Renal cortex interstitium (tissue), 11 donors: ENCODE data around the gene EPC2. TPM values are rescaled to one million over a fixed set of nuclear protein-coding genes. Genes with fewer than 3 reads are reported as not detected.
"Not testable (repeated sequence)": the region's sequence is repeated elsewhere in the genome, so short reads cannot be mapped to it uniquely, and the experiment has no call there.

Source experiments
- DNase-seq, 11 donors: peaks; one replicate each; pipeline ENCODE4 v3.0.0-alpha.2; 2013; ENCODE audit warnings: low read depth in 9 of 11, low spot score in 4 of 11; ENCODE audit errors: extremely low read depth in 1 of 11
- polyA plus RNA-seq, 3 donors: library from polyadenylated mRNA; unstranded; fragments of 120-200 nt; gene quantifications; one replicate each; pipeline ENCODE4 v1.2.1, GENCODE V29; 2013; ENCODE audit not compliant: insufficient read length in 3 of 3

Gene EPC2
- polyA plus RNA-seq, 3 donors, result 45.1 to 56.9 (median 48.7) TPM

DNA sequence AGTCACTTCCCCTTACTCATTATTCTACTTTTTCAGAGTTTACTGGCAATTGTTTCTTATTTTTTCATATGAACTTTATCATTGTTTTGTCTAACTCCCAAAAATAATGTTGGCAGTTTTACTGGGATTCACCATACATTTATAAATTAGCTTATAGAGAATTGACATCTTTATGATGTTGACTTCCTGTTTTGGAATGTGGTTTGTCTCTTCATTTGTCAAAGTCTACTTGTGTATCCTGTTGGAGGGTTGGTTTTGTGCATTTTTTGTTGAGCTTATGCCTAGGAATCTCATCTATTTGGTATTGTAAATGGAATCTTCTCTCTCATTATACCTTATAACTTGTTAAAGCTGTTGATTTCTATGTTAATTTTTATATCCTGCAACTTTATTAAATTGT lies 16.4 kb downstream of the EPC2 start:
- peak in 1 of 11 donors; percentile 20 for DNase-seq

DNA sequence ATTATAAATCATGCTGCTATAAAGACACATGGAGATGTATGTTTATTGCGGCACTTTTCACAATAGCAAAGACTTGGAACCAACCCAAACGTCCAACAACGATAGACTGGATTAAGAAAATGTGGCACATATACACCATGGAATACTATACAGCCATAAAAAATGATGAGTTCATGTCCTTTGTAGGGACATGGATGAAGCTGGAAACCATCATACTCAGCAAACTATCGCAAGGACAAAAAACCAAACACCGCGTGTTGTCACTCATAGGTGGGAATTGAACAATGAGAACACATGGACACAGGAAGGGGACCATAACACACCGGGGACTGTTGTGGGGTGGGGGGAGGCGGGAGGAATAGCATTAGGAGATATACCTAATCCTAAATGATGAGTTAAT lies 17.8 kb downstream of the EPC2 start:
- DNase-seq, result not testable (repeated sequence)

DNA sequence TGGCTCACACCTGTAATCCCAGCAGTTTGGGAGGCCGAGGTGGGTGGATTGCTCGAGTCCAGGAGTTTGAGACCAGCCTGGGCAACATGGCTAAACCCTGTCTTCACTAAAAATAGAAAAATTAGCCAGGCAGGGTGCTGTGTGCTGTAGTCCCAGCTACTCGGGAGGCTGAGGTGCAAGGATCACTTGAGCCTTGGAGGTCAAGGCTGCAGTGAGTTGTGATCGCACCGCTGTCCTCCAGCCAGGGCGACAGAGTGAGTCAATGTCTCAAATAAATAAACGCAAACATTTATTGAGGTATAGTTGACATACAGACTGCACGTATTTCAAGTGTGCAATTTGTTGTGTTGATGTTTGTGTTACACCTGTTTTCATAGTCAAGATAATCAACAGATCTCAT lies 19.7 kb downstream of the EPC2 start:
- DNase-seq, result no peak

DNA sequence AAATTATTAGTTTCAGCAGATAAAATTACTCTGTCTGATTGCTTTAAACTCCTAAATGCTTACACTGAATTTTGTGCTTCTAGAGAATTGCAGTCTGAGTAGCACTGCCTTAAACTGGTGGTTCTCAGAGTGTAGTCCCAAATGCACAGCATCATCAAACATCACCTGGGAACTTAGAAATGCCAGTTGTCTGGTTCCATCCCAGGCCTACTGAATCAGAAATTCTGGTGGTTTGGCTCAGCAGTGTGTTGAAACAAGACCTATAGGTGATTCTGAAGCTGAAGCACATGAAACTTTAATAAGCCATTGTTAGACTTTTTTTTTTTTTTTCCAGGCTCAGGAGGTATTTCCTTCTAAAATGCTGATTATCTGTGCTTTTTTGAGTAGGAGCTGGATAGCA lies 22.0 kb downstream of the EPC2 start:
- no peak for DNase-seq

DNA sequence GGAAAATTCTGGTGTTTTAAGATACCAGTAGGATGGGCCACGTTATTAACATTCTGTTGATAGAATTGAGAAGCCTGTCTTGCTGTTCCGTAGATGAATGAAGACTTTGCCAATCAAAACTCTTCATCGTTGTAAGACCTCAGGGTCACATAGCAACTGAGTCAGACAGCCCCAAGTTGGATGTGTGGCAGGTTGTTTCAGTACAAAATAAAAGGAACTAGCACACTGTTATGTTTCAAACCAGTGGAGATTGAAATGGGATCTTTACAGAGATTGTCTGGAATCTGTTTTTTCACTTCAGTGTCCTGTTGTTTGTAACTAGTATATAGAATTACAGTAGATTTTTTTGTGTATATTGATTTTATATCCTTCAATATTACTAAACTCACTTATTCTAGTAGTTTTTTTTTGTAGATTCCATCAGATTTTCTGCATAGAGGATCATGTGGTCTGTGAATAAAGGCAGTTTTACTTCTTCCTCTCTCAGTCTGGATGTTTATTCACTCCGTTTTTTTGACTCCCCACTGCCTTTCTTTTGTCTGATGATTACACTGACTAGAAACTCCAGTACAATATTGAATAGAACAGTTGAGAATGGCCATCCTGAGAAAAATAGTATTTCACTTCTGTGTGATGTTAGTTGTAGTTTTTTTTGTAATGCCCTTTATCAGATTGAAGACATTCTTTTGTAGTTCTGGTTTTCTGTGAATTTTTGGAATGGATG lies 22.7 kb downstream of the EPC2 start:
- DNase-seq, result no peak

DNA sequence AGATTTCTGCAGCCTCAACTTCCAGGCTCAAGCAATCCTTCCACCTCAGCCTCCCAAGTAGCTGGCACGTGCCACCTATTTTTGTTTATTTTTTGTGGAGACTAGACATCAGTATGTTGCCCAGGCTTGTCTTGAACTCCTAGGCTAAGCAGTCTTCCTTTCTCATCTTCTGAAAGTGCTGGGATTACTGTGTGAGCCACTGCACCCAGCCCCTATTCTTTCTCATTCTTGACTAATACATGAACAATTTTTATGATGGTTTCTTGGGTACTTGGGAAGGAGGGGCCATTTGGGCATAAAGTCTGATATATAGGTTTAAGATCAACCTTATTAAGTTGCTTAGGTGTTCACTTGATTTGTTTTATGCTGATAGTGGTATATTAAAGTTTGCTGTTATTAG lies 26.2 kb downstream of the EPC2 start:
- DNase-seq, result no peak

DNA sequence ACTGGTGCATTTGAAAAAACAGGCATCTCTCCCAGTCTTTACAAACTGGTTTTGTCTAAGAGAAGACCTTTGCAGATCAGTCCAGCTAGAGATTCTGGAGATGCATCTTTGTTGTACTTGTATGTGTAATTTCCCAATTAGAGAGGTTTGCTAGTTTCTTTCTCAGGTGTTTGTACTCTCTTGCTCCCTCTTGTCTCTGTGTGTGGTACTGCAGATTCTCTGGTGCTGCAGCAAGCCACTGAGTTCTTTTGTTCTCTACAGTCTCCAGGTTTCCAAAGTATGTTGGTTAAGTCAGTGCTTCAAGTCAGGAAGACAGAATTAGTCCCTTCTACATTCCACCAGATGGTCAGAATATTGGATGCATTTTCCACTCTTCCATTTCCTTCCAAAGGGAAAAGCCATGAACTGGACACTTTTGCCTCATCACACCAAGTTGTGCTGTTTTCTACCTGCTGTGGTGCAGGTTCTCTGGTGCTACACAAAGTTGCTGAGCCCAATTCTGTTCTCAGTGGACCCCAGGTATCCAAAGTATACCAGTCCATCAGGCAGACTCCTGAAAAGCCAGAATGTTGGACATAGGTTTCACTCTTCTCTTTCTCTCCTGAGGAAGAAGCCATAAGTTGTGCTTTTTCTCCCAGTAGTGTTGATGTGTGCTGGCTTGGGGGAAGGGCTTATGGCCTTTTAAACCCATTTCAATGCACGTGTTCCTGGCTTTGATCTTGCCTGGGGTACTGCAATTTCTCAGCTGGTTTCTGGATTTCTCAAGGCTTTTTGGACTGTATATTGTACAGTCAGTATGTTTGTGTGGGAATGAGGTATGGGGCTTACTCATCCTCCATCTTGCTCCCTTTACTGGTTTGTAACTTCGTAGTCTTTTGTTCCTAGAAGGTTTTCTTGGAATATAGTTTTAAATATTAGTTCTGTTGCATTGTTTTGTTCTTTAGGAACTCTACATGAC lies 29.8 kb downstream of the EPC2 start:
- DNase-seq, result no peak

DNA sequence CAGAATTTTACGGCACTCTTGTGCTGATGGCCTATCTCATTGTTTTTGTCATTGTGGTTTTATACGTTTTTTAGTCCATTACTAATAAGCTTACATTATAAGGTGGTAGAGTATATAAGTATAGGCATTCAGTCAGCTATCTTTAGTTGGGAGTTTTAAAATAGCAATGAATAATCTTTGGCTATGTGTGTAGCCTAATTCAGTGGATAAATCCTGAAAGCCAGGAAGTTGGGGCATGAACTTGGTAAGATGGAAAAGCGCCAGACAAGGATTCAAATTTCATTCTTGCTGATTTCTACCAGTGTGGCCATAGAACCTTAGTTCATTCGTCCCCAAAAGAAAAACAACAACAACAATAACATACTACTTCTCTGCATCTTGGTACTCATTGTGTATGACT lies 31.2 kb downstream of the EPC2 start:
- no peak for DNase-seq

DNA sequence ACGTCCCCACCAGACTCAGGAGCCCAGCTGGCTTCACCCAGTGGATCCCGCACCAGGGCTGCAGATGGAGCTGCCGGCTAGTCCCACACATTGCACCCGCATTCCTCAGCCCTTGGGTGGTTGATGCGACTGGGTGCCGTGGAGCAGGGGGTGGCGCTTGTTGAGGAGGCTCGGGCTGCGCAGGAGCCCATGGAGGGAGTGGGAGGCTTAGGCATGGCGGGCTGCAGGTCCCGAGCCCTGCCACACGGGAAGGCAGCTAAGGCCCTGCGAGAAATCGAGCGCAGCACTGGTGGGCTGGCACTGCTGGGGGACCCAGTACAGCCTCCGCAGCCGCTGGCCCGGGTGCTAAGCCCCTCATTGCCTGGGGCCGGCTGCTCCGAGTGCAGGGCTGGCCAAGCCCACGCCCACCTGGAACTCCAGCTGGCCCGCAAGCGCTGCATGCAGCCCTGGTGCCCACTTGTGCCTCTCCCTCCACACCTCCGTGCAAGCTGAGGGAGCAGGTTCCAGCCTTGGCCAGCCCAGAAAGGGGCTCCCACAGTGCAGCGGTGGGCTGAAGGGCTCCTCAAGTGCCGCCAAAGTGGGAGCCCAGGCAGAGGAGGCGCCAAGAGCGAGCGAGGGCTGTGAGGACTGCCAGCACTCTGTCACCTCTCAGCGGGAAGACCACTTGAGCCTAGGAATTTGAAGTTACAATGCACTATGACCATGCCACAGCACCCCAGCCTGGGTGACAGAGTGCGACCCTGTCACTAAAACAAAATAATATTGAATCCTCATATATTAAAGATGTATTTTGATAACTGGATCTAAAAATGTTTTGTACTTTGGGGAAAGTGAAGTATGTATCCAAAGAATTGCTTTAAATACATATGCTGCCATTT lies 34.0 kb downstream of the EPC2 start:
- not testable (repeated sequence) for DNase-seq

DNA sequence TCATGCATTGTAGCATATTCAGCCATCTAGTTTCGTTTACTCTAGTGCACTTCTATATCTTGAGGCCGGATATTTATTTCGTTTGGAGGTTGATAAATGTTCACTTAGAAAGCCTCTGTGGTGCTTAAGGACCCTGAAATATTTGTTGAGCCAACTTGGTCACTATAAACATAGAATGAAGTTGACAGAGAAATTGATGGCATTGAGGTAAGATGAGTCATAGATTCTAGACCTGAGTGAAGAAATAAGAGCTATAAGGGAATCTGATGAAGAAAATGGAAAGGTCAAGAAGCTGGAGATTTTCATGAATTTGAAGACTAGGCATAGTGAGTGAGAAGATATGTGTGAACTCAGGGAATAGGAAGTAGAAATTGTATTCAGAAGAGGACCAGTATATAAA lies 35.9 kb downstream of the EPC2 start:
- DNase-seq, result no peak

DNA sequence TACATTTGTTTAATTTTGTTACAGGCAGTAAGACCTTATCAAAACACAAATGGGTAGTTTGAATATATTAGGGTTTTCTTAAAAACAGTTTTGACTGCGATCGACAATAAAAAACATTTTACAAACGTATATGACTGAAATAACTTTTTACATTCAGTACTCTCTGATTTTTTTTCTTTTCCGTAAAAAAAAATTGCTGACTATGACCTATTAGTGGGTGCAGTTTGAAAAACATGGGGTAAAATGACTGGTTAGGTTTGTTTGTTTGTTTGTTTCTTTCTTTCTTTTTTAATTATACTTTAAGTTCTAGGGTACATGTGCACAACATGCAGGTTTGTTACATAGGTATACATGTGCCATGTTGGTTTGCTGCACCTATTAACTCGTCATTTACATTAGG lies 36.9 kb downstream of the EPC2 start:
- DNase-seq, result no peak

DNA sequence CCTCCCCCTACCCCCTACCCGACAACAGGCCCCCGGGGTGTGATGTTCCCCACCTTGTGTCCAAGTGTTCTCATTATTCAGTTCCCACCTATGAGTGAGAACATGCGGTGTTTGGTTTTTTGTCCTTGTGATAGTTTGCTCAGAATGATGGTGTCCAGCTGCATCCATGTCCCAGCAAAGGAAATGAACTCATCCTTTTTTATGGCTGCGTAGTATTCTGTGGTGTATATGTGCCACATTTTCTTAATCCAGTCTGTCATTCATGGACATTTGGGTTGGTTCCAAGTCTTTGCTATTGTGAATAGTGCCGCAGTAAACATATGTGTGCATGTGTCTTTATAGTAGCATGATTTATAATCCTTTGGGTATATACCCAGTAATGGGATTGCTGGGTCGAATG lies 37.3 kb downstream of the EPC2 start:
- DNase-seq, result not testable (repeated sequence)

DNA sequence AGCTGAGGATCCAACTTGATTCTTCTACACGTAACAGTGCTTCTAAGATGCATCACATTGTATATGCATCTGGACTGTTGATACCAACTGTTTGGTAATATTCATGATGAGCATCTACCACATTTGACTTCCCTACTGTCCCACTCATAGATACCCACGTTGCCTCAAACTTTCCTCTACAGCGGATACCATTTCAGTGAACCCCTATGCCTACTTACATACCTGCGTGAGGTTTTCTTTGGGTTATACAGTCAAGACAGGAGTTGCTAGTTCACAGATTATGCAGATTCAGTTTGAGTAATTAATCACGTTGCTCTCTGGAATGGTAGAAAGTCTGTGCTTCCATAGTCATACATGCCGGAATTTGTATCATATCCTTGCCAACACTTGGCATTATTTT lies 40.0 kb downstream of the EPC2 start:
- no peak for DNase-seq

DNA sequence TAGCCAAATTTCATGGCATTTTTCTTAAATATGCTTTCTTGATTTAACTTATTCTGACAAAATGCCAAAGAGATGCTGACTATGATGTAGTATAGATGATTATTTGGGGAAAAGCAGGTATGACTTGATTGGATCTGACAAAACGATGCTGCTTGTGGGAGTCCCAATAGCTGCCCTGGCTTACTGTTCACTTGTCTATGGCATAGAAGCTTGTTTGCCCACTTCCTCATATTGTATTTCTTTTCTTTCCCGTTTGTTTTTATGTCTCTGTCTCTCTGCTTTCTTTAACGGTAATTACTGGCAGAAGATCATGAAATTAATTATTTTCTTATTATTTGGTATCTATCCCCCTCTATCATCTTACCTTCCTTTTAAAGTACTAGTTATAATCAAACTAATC lies 43.0 kb downstream of the EPC2 start:
- DNase-seq, result no peak

DNA sequence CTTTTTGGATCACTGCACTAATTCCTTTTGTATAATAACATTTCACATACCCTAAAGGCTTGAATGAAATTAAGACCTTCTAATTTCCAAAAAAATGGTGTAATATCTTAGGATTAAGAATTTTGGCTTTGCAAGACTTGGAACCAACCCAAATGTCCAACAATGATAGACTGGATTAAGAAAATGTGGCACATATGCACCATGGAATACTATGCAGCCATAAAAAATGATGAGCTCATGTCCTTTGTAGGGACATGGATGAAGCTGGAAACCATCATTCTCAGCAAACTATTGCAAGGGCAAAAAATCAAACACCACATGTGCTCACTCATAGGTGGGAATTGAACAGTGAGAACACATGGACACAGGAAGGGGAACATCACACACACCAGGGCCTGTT lies 43.5 kb downstream of the EPC2 start:
- not testable (repeated sequence) for DNase-seq

DNA sequence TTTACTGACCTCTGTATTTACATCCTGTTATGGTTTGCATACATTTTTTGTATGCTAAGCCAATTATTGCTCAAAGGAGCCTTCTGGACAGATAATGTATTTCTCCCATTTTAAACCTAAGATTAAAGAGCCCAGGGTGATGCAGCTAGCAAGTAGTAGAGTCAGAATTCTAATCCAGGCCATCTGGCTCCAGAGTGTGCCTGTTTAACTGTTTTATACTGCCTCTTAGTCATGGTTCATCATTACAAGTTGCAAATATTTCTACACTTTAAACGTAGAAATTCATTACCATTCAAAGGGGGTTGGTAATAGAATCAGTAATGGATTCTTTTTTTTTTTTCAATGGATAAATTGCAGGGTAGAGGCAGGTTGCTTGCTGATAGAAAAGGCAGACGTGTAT lies 52.4 kb downstream of the EPC2 start:
- no peak for DNase-seq

DNA sequence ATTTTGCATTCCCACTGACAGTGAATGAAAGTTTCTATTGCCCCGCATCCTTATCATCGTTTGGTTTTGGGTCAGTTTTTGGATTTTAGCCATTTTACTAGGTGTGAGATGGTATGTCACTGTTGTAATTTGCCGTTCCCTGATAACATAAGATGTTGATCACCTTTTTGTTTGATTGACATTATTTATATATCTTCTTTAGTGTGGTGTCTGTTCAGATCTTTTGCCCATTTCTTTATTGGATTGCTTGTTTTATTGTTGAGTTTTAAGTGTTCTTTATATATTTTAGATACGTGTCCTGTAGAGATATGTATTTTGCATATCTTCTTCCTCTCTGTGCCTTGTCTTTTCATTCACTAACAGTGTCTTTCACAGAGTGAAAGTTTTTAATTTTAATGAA lies 55.3 kb downstream of the EPC2 start:
- DNase-seq, result no peak

DNA sequence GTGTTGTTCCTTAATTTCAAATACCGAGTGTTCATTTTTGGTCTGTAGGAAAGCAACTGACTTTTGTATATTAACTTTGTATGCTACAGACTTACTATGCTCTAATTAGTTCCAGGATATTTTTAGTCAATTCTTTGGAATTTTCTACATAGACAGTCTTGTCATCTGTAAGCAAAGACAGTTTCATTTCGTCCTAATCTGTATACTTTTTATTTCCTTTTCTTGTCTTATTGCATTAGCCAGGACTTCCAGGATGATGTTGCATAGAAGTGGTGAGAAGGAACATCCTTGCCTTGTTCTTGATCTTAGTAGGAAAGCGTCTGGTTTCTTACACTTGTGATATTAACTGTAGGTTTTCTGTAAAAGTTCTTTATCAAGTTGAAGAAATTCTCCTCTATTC lies 56.5 kb downstream of the EPC2 start:
- DNase-seq, result no peak

DNA sequence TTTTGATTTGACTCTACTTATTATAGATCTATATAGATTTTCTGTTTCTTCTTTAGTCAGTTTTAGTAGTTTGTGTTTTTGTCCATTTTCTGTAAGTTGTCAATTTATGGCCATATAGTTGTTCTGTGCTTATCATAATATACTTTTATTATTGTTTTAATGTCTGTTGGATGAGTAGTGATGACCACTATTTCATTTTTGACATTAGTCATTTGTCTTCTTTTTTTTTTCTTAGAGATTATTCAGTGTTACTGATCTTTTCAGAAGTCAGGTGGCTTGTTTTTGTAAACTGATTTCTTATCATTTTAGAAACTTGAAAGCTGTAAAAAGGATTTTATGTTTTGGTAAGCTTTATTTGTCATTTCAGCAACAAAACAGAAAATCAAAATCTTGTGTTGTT lies 57.3 kb downstream of the EPC2 start:
- no peak for DNase-seq

DNA sequence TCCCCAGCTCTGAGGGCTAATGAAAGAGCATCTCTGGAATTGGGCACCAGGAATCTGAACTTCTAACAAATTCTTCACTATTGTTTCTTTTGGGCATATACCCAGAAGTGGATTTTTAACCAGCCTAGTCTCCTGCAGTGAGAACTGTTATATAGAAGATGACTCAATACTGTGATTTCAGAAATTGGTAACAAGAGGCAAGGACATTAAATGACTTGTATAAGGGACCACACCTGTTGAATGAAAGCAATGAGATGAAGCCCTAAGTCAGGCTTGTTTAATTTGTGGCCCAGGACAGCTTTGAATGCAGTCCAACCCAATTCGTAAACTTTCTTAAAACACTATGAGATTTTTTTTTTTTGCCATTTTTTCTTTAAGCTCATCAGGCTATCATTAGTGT lies 57.9 kb downstream of the EPC2 start:
- no peak for DNase-seq
